DOHH2 (cell line): ENCODE data around the gene CAPS2.

Experiments used
- H3F3A ChIP-seq: fragments of 200-600 bp; sonication (generic), shearing (Covaris generic); 2 replicates; pipeline ENCODE4 v1.6.0; 2016; ENCODE audit warnings: antibody characterized with exemption, mild to moderate bottlenecking; ENCODE audit not compliant: control insufficient read depth, insufficient read depth
- H3K27ac ChIP-seq: fragments of 200-600 bp; sonication (generic); 2 replicates; pipeline ENCODE4 v1.5.1; 2014; ENCODE audit warnings: low read depth, mild to moderate bottlenecking, low read length, moderate library complexity
- H3K27me3 ChIP-seq: fragments of 200-600 bp; sonication (generic); 2 replicates; pipeline ENCODE4 v1.6.1; 2014; ENCODE audit warnings: mild to moderate bottlenecking, low read length, mixed read lengths; ENCODE audit not compliant: control insufficient read depth
- H3K36me3 ChIP-seq: fragments of 200-600 bp; sonication (generic); 2 replicates; pipeline ENCODE4 v1.6.1; 2014; ENCODE audit warnings: mild to moderate bottlenecking, low read length, moderate library complexity, mixed read lengths; ENCODE audit not compliant: control insufficient read depth
- H3K4me1 ChIP-seq: fragments of 200-600 bp; sonication (generic); 2 replicates; pipeline ENCODE4 v1.6.1; 2014; ENCODE audit warnings: mild to moderate bottlenecking, low read length, mixed read lengths; ENCODE audit not compliant: control insufficient read depth
- H3K4me2 ChIP-seq: fragments of 200-600 bp; sonication (generic); 2 replicates; pipeline ENCODE4 v1.6.0; 2014; ENCODE audit warnings: mild to moderate bottlenecking, low read length, moderate library complexity
- H3K4me3 ChIP-seq: fragments of 200-600 bp; sonication (generic); 2 replicates; pipeline ENCODE4 v1.5.1; 2014; ENCODE audit warnings: mild to moderate bottlenecking, low read length, mixed read lengths
- H3K79me2 ChIP-seq: fragments of 200-600 bp; sonication (generic); 2 replicates; pipeline ENCODE4 v1.6.1; 2014; ENCODE audit warnings: mild to moderate bottlenecking, low read length, mixed read lengths; ENCODE audit not compliant: control insufficient read depth
- H3K9me2 ChIP-seq: fragments of 200-600 bp; sonication (generic); replicated peaks from 2 replicates; pipeline ENCODE4 v1.6.1; 2014; ENCODE audit warnings: mild to moderate bottlenecking, low read length, mixed read lengths; ENCODE audit not compliant: control insufficient read depth
- H3K9me3 ChIP-seq: fragments of 200-600 bp; sonication (generic); 2 replicates; pipeline ENCODE4 v1.6.1; 2014; ENCODE audit warnings: antibody characterized with exemption, low read length, mixed read lengths; ENCODE audit not compliant: control insufficient read depth, insufficient read depth
- H4K20me1 ChIP-seq: fragments of 200-600 bp; sonication (generic); 2 replicates; pipeline ENCODE4 v1.6.0; 2014; ENCODE audit warnings: low read depth, mild to moderate bottlenecking, antibody characterized with exemption, low read length, moderate library complexity; ENCODE audit not compliant: control insufficient read depth, insufficient read depth
- EZH2phosphoT487 ChIP-seq: fragments of 200-600 bp; sonication (generic); IDR thresholded peaks from 2 replicates; pipeline ENCODE4 v1.6.1; 2017; ENCODE audit warnings: borderline replicate concordance, mild to moderate bottlenecking, antibody characterized with exemption, low read length, moderate library complexity, mixed read lengths
- TF ChIP-seq, protein P1 (sequence below): fragments of 200-600 bp; sonication (generic); IDR thresholded peaks from one replicate; pipeline ENCODE4 v1.5.1; 2014; ENCODE audit warnings: antibody characterized with exemption, mild to moderate bottlenecking, low read depth, low read length; ENCODE audit not compliant: poor library complexity, severe bottlenecking

CAPS2 gene

GRCh38 chr12:75275702-75276101 is 54.4 kb downstream of the CAPS2 start:
- no peaks in the 10 kb centered on the region for H3K9me3 ChIP-seq
- no peaks in the 10 kb centered on the region for H3F3A ChIP-seq
- no peak for TF ChIP-seq EZH2phosphoT487
- TF ChIP-seq, protein P1, sequence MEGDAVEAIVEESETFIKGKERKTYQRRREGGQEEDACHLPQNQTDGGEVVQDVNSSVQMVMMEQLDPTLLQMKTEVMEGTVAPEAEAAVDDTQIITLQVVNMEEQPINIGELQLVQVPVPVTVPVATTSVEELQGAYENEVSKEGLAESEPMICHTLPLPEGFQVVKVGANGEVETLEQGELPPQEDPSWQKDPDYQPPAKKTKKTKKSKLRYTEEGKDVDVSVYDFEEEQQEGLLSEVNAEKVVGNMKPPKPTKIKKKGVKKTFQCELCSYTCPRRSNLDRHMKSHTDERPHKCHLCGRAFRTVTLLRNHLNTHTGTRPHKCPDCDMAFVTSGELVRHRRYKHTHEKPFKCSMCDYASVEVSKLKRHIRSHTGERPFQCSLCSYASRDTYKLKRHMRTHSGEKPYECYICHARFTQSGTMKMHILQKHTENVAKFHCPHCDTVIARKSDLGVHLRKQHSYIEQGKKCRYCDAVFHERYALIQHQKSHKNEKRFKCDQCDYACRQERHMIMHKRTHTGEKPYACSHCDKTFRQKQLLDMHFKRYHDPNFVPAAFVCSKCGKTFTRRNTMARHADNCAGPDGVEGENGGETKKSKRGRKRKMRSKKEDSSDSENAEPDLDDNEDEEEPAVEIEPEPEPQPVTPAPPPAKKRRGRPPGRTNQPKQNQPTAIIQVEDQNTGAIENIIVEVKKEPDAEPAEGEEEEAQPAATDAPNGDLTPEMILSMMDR = no peak
- no peaks in the 10 kb centered on the region for H4K20me1 ChIP-seq
- H3K4me1 ChIP-seq = no peaks in the 10 kb centered on the region
- H3K4me2 ChIP-seq = no peak overlapping the region
- no peaks in the 10 kb centered on the region for H3K9me2 ChIP-seq
- no peak overlapping the region for H3K27ac ChIP-seq
- no peaks in the 10 kb centered on the region for H3K36me3 ChIP-seq
- H3K27me3 ChIP-seq = 0 out of 2 replicates have a peak, but pooled peaks cover 2% of the 10 kb centered on the region
- H3K79me2 ChIP-seq = no peaks in the 10 kb centered on the region
- no peak overlapping the region for H3K4me3 ChIP-seq

DNA sequence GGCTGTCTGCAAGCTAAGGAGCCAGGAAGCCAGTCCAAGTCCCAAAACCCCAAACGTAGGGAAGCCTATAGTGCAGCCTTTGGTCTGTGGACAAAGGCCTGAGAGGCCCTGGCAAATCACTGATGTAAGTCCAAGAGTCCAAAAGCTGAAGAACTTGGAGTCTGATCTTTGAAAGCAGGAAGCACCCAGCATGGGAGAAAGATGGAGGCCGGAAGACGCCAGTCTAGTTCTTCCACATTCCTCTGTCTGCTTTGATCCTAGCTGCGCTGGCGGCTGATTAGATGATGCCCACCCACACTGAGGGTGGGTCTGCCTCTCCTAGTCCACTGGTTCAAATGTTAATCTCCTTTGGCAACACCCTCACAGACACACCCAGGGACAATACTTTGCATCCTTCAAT is 58.5 kb downstream of the CAPS2 start:
- Histone ChIP-seq H3K4me3 (no peak overlapping the region), H3K79me2 (no peaks in the 10 kb centered on the region), H3F3A (no peaks in the 10 kb centered on the region), H3K9me3 (no peaks in the 10 kb centered on the region), H3K9me2 (no peaks in the 10 kb centered on the region), H3K27ac (no peak overlapping the region), H3K36me3 (no peaks in the 10 kb centered on the region), H3K4me2 (no peak overlapping the region), H4K20me1 (no peaks in the 10 kb centered on the region), H3K4me1 (no peaks in the 10 kb centered on the region), H3K27me3 (no peaks in the 10 kb centered on the region)
- TF ChIP-seq, protein P1 = no peak
- no peak for TF ChIP-seq EZH2phosphoT487

- Histone ChIP-seq H3K27ac (no peak overlapping the region), H3K4me1 (no peaks in the 10 kb centered on the region), H3K9me3 (no peaks in the 10 kb centered on the region), H3K79me2 (no peaks in the 10 kb centered on the region), H3K36me3 (no peaks in the 10 kb centered on the region), H3K4me2 (no peak overlapping the region), H3K9me2 (no peaks in the 10 kb centered on the region), H3K4me3 (no peak overlapping the region), H4K20me1 (no peaks in the 10 kb centered on the region), H3K27me3 (no peaks in the 10 kb centered on the region), H3F3A (no peaks in the 10 kb centered on the region)
- TF ChIP-seq EZH2phosphoT487 = no peak
- TF ChIP-seq, protein P1 = no peak
These were observed 60.0 kb downstream of the CAPS2 start for GRCh38 chr12:75270157-75270556.

DNA sequence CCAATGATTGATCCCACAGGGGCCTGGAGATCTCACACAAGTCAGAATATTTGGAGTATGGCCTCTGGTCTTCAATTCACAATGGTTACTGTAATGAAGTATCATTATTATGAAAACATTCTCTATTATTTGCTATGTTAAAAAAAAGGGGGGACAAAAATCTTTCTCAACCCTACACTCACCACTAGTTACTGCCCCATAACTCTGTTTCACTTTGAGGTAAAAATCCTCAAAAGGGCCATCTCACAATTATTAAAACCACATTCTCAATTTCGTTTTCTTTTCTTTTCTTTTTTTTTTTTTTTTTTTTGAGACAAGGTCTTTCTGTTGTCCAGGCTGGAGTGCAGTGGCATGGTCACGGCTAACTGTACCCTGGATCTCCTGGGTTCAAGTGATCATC is 60.9 kb downstream of the CAPS2 start:
- H3K4me2 ChIP-seq = no peak overlapping the region
- H4K20me1 ChIP-seq = no peaks in the 10 kb centered on the region
- H3K4me1 ChIP-seq = no peaks in the 10 kb centered on the region
- no peaks in the 10 kb centered on the region for H3K9me3 ChIP-seq
- no peaks in the 10 kb centered on the region for H3K27me3 ChIP-seq
- no peaks in the 10 kb centered on the region for H3F3A ChIP-seq
- no peaks in the 10 kb centered on the region for H3K36me3 ChIP-seq
- H3K9me2 ChIP-seq = no peaks in the 10 kb centered on the region
- no peaks in the 10 kb centered on the region for H3K79me2 ChIP-seq
- no peak overlapping the region for H3K27ac ChIP-seq
- TF ChIP-seq, protein P1 = no peak
- no peak for TF ChIP-seq EZH2phosphoT487
- H3K4me3 ChIP-seq = no peak overlapping the region
